RPMI7951 (cell line): Measurements from ENCODE around the gene KDM4D. TPM values are rescaled to one million over a fixed set of nuclear protein-coding genes. Genes with fewer than 3 reads are reported as not detected.
"Not testable (repeated sequence)": the region's sequence is repeated elsewhere in the genome, so short reads cannot be mapped to it uniquely, and the experiment has no call there.

Experiments
- DNase-seq: peaks from one replicate; pipeline ENCODE4 v3.0.0-alpha.2; 2012; ENCODE audit warnings: low read depth
- total RNA-seq: library from RNA; depleted of rRNA; stranded (reverse); fragments of >200 nt; shearing (Covaris generic); gene quantifications from 2 replicates; pipeline ENCODE4 v1.2.3, GENCODE V29; 2014; rRNA removed

KDM4D gene
- total RNA-seq, 1 experiment from 2014 or later = 3.0 TPM

- DNase-seq = no peak
Measured at GRCh38 chr11:95033051-95033450, 59.5 kb downstream of the KDM4D start.

GRCh38 chr11:95035316-95035715, 61.8 kb downstream of the KDM4D start:
- no peak for DNase-seq

GRCh38 chr11:95037356-95038035, 64.0 kb downstream of the KDM4D start:
- DNase-seq = not testable (repeated sequence)

- DNase-seq = no peak
Measured at GRCh38 chr11:95042239-95042638, 68.7 kb downstream of the KDM4D start.

- DNase-seq = no peak
Measured at GRCh38 chr11:95042906-95043305, 69.4 kb downstream of the KDM4D start.

GRCh38 chr11:95044010-95044409, 70.5 kb downstream of the KDM4D start:
- no peak for DNase-seq

- DNase-seq = no peak
Measured at GRCh38 chr11:95045812-95046211, 72.3 kb downstream of the KDM4D start.

Other genes starting within 250 kb of the KDM4D start
- 24.4 and 24.8 TPM in 2 replicates for gene AMOTL1, start 205.4 kb upstream of the KDM4D start, total RNA-seq
- 65.5 and 68.7 TPM in 2 replicates for gene CWC15, start 153 bp upstream of the KDM4D start, total RNA-seq
- not detected in 2 replicates for gene KDM4E, start 51.5 kb downstream of the KDM4D start, total RNA-seq
- gene KDM4F, start 75.7 kb downstream of the KDM4D start, total RNA-seq = not detected in 2 replicates
- 16.8 and 32.9 TPM in 2 replicates for gene SRSF8, start 93.2 kb downstream of the KDM4D start, total RNA-seq
- 36.6 and 40.4 TPM in 2 replicates for gene ENDOD1, start 116.1 kb downstream of the KDM4D start, total RNA-seq